G401 (cell line): ENCODE measurements around the gene KCNQ4. TPM values are rescaled to one million over a fixed set of nuclear protein-coding genes. Genes with fewer than 3 reads are reported as not detected.

ENCODE experiments used
- DNase-seq: peaks from one replicate; pipeline ENCODE4 v3.0.0-alpha.2; 2015; ENCODE audit warnings: low spot score
- in situ Hi-C: cut with HindIII; loops from 2 replicates; pipeline ENCODE4 v1.10.0; 2016; ENCODE audit warnings: low sequenced_read_pairs, mixed read lengths
- total RNA-seq: library from RNA; depleted of rRNA; stranded (reverse); fragments of >200 nt; shearing (Covaris generic); gene quantifications from 2 replicates; pipeline ENCODE4 v1.2.3, GENCODE V29; 2014

The KCNQ4 gene
- total RNA-seq, 1 experiment from 2014 or later = 0.61 TPM

DNA sequence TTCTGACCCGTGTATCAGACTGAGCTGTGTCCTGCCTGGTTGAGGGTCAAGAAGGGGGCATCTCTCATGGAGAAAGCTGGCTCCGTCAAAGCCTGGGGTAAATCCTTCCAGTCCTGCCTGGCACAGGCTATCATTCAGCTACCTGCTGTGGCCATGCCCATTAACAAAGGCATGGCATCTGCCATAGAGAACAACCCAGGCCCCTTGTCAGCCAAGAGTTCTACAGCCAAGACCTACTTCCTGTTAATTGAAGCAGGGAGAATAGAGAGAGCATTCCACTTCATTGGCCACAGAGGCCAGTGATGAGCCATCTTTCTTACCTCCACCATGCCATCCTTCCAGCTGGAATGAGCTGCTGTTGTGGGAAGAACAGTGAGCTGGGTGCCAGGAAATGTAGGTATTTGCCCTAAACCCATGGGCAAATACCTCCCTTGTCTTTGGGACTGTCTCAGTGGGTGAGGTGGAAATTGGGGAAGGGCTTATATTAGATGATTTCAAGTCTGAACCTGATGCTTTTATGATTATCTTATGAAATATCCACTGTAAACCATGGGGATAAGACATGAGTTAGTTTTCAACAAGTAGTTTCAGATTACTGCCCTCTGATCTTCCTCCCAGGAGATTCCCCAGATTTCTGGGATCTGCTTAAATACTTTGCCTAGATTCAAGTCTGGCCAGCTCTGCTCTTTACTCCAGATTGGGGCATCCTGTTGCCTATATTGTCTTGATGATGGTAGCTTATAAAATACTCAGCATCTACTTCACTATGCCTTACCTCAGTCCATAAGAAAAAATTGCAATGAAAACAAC is 11.2 kb upstream of the KCNQ4 start:
- peak; percentile 92 for DNase-seq
- in situ Hi-C loops = no loop called here

DNA sequence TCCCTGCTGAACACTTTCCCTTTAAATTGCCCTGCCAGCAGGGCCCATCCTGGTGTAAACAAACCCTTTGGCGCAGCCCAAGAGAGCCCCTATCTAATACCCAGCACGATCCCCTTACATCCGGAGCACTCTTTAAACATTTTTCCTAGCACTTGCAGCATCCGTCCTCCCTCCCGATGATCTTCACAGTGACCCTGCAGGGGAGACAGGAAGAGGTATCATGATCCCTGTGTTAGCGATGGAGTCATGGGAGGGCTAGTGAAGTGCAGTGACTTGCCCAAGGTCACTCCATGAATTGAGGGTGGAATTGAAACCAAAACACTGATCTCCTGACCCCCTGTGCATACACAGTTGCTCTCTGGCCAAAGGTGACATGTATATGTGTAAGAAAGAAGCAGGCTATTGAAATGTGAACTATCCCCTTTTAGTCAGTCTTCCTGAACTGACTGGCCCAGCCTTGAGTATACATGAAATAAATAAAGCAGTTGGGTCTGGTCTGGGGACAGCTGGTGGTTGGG is 9.8 kb upstream of the KCNQ4 start:
- DNase-seq = no peak
- in situ Hi-C loops = no loop called here

- DNase-seq = peak; percentile 48
Observed at GRCh38 chr1:40774266-40774998, 9.2 kb upstream of the KCNQ4 start.

GRCh38 chr1:40776236-40777072 is 7.1 kb upstream of the KCNQ4 start:
- DNase-seq = no peak
- in situ Hi-C loops = no loop called here

More at GRCh38 chr1:40774266-40774998, 9.2 kb upstream of the KCNQ4 start:
- in situ Hi-C loops = no loop called here

GRCh38 chr1:40777224-40777970 is 6.2 kb upstream of the KCNQ4 start:
- in situ Hi-C loops = no loop called here
- no peak for DNase-seq

DNA sequence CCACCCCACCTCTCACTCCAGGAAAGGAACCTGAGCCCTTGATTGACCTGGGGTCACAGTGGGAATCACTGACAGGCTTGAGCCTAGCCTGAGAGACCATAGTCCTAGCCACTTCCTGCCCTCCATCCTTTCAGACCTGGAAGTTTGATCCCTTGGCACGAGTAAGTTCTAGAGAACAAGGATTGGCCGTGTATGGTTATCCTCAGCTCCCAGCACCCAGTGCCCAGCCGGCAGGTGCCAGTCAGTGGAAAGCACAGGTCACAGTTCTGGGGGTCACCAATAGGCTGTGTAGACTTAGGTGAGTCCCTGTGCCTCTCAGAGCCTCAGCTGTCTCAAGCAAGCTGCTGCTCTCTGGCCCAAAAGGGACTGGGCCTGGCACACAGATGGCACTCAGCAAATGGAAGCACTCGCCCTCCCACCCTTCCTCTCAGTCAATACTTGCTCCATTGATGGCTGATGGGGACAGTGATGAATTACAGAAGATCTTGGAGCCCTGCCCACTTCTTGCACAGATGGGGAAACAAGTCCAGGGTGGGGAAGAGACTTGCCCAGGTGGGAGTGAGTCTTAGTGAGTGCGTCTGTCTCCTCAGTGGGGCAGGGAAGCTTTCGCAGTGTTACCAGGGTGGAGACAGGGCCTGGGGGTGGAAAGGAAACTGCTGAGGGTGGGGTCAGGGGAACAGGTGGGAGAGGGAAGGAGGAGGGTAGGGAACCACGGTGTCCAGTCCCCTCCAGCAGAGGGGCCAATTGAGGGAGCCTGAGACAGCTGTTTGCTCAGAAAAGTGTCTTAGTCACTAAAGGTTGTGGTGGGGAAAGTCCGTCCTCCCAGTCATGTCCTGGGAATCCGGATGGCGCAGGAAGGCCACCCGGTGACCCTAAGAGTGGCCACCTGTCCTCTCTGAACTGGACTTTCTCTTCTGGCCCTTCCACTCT is 2.6 kb upstream of the KCNQ4 start:
- in situ Hi-C loops = loop anchor here (10.0 kb wide), 1 partner anchor 164 kb away; no protein-coding TSS in a partner anchor
- DNase-seq = no peak

- DNase-seq = no peak
- in situ Hi-C loops = loop anchor here (10.0 kb wide), 1 partner anchor 163 kb away; no protein-coding TSS in a partner anchor
Observed at GRCh38 chr1:40781608-40781971, 2.0 kb upstream of the KCNQ4 start.

- in situ Hi-C loops = loop anchor here (10.0 kb wide), 1 partner anchor 162 kb away; no protein-coding TSS in a partner anchor
- no peak for DNase-seq
Observed at GRCh38 chr1:40782371-40782956, 1.1 kb upstream of the KCNQ4 start.

DNA sequence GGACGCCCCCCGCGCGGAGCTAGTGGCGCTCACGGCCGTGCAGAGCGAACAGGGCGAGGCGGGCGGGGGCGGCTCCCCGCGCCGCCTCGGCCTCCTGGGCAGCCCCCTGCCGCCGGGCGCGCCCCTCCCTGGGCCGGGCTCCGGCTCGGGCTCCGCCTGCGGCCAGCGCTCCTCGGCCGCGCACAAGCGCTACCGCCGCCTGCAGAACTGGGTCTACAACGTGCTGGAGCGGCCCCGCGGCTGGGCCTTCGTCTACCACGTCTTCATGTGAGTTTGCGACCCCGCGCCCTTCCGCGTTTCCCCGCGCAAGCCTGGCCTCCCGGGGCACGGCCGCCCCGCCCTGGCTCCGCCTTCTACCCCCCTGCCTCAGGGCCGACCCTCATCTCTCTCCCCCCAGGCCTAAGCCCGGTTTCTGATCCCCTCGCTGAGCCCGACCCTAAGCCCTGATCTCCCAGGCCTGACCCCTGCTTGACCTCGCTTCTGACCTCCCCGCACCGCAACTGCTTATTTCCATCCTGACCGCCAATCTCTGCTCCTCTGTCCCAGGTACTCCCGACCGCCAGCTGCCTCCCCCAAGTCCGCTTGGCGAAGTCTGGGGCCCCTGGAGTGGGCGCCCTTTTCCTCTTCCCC is 669 bp downstream of the KCNQ4 start:
- DNase-seq = no peak

GRCh38 chr1:40784771-40785151 is 1.2 kb downstream of the KCNQ4 start:
- in situ Hi-C loops = loop anchor here (10.0 kb wide), 1 partner anchor 160 kb away; no protein-coding TSS in a partner anchor
- DNase-seq = peak; percentile 44

More for the DNA sequence above, 669 bp downstream of the KCNQ4 start:
- in situ Hi-C loops = loop anchor here (10.0 kb wide), 1 partner anchor 161 kb away; no protein-coding TSS in a partner anchor

- DNase-seq = peak; percentile 61
- in situ Hi-C loops = loop anchor here (10.0 kb wide), 1 partner anchor 159 kb away; no protein-coding TSS in a partner anchor
Observed at GRCh38 chr1:40785446-40785845, 1.9 kb downstream of the KCNQ4 start.

- no peak for DNase-seq
- in situ Hi-C loops = loop anchor here (10.0 kb wide), 1 partner anchor 158 kb away; no protein-coding TSS in a partner anchor
Observed at GRCh38 chr1:40786171-40786994, 2.8 kb downstream of the KCNQ4 start.

- in situ Hi-C loops = loop anchor here (10.0 kb wide), 1 partner anchor 158 kb away; no protein-coding TSS in a partner anchor
- no peak for DNase-seq
Observed at GRCh38 chr1:40786995-40787705, 3.6 kb downstream of the KCNQ4 start.

DNA sequence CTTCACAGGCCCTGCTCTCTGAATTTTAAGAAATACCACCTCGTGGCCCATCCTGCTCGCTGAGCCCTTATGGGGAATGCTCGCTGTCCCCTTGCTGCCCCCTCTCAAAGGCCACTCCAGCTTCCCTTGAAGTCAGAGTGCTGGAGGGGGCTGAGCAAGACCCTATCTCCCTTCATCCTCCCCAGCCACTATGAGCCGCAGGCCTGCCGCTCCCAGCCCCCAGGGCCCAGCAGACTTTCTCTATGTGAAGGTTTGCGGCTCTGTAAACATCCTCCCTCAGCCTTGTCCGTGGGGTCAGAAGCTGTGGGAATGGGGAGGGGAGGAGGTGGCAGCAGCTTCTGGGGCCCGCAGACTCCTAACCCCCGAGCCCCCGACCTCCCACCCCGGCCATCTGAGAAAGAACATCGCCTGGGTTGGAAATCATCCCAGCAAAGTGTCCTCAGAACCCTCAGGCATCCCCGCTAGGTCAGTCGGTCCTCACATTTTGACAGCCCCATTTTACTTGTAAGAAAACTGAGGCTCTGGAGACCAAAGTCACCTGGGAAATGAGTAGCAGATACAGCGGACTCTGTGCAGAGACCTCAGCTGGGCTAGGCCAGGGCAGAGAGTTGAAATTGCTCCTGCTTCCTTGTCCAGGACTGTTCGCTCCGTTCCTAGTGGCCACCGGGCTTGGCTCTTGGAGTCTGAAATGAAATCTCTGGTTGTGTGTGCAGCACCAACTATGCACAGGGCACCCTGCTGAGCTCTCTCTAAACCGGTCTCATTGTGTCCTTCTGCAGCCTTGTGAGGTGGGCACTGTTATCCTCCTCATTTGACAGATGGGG is 4.4 kb downstream of the KCNQ4 start:
- no peak for DNase-seq
- in situ Hi-C loops = loop anchor here (10.0 kb wide), 1 partner anchor 157 kb away; no protein-coding TSS in a partner anchor
